ENCODE data around the gene UBXN10.
"Not testable (repeated sequence)": the region's sequence is repeated elsewhere in the genome, so short reads cannot be mapped to it uniquely, and the experiment has no call there.

Gene UBXN10

GRCh38 chr1:20209471-20209870 lies 23.6 kb downstream of the UBXN10 start:
- no peak for DNase-seq

GRCh38 chr1:20210736-20211460 lies 25.0 kb downstream of the UBXN10 start:
- DNase-seq, result no peak

GRCh38 chr1:20211511-20211931 lies 25.6 kb downstream of the UBXN10 start:
- DNase-seq, result no peak

GRCh38 chr1:20212085-20212684 lies 26.3 kb downstream of the UBXN10 start:
- no peak for DNase-seq

- peak; percentile 25 for DNase-seq
Measured at GRCh38 chr1:20212685-20213331, 26.9 kb downstream of the UBXN10 start.

- DNase-seq, result no peak
Measured at GRCh38 chr1:20215716-20216115, 29.8 kb downstream of the UBXN10 start.

GRCh38 chr1:20216574-20216973 lies 30.7 kb downstream of the UBXN10 start:
- no peak for DNase-seq

- not testable (repeated sequence) for DNase-seq
Measured at GRCh38 chr1:20219053-20219452, 33.2 kb downstream of the UBXN10 start.

- DNase-seq, result no peak
Measured at GRCh38 chr1:20220036-20220435, 34.1 kb downstream of the UBXN10 start.

GRCh38 chr1:20223106-20223505 lies 37.2 kb downstream of the UBXN10 start:
- no peak for DNase-seq

GRCh38 chr1:20223551-20224419 lies 37.9 kb downstream of the UBXN10 start:
- DNase-seq, result no peak

- no peak for DNase-seq
Measured at GRCh38 chr1:20224546-20224945, 38.6 kb downstream of the UBXN10 start.

GRCh38 chr1:20227704-20228103 lies 41.8 kb downstream of the UBXN10 start:
- no peak for DNase-seq

- no peak for DNase-seq
Measured at GRCh38 chr1:20228314-20228825, 42.5 kb downstream of the UBXN10 start.

- DNase-seq, result no peak
Measured at GRCh38 chr1:20229171-20229570, 43.3 kb downstream of the UBXN10 start.

- not testable (repeated sequence) for DNase-seq
Measured at GRCh38 chr1:20232564-20232963, 46.7 kb downstream of the UBXN10 start.

GRCh38 chr1:20233394-20233793 lies 47.5 kb downstream of the UBXN10 start:
- no peak for DNase-seq

- DNase-seq, result no peak
Measured at GRCh38 chr1:20233866-20234265, 48.0 kb downstream of the UBXN10 start.

- DNase-seq, result no peak
Measured at GRCh38 chr1:20234788-20235535, 49.1 kb downstream of the UBXN10 start.

GRCh38 chr1:20237646-20238045 lies 51.8 kb downstream of the UBXN10 start:
- DNase-seq, result no peak

- no peak for DNase-seq
Measured at GRCh38 chr1:20240012-20240411, 54.1 kb downstream of the UBXN10 start.

GRCh38 chr1:20242890-20243479 lies 57.1 kb downstream of the UBXN10 start:
- DNase-seq, result no peak

All from activated effector memory CD4-positive, alpha-beta T cell treated with Interleukin-2 at 50 U/mL for 16 hours (primary cell).